H1 (cell line): ENCODE measurements around the gene EPB41L4A. TPM values are rescaled to one million over a fixed set of nuclear protein-coding genes. Genes with fewer than 3 reads are reported as not detected.

Source experiments
- CTCF ChIA-PET: fragments of 300-600 bp; sonication (Branson Sonifier 250); formaldehyde crosslinking; loops from one replicate; lab custom pipeline; 2021; ENCODE audit not compliant: partially characterized antibody; lab: Charles Lee
- POLR2A ChIA-PET: fragments of 300-600 bp; sonication (Branson Sonifier 250); formaldehyde crosslinking; loops from one replicate; lab custom pipeline; 2021; ENCODE audit warnings: inconsistent platforms; ENCODE audit not compliant: partially characterized antibody; lab: Charles Lee
- DNase-seq, 2 experiments: peaks; one replicate each; pipeline versions ENCODE4 v3.0.0 to v3.0.0-alpha.2; 2010 to 2022; ENCODE audit warnings: low spot score in 2 of 2, low read depth in 1 of 2, mixed read lengths in 1 of 2
- FAIRE-seq: peaks from 2 replicates; lab custom pipeline; 2011; peaks lifted over from hg19 to GRCh38; lab: Jason Lieb, UNC
- H2AFZ ChIP-seq: 2 replicates; pipeline ENCODE4 v1.8.1; 2012; ENCODE audit warnings: low read length, inconsistent platforms
- H2AK5ac ChIP-seq: 2 replicates; pipeline ENCODE4 v1.6.1; 2013; ENCODE audit warnings: low read depth, low read length
- H2BK120ac ChIP-seq: replicated peaks from 2 replicates; pipeline ENCODE3; 2013; ENCODE audit warnings: low read depth, low read length, inconsistent platforms
- H2BK12ac ChIP-seq: 2 replicates; pipeline ENCODE4 v1.6.1; 2013; ENCODE audit warnings: low read depth, low read length
- H2BK15ac ChIP-seq: 2 replicates; pipeline ENCODE4 v1.6.1; 2013; ENCODE audit warnings: low read length
- H2BK20ac ChIP-seq: 2 replicates; pipeline ENCODE4 v1.6.1; 2013; ENCODE audit warnings: low read length
- H2BK5ac ChIP-seq: 2 replicates; pipeline ENCODE4 v1.6.1; 2013; ENCODE audit warnings: low read depth, low read length
- H3K14ac ChIP-seq: 2 replicates; pipeline ENCODE4 v1.6.1; 2013; ENCODE audit warnings: inconsistent platforms; ENCODE audit not compliant: insufficient read length
- H3K18ac ChIP-seq: 2 replicates; pipeline ENCODE4 v1.6.1; 2013; ENCODE audit warnings: low read length; ENCODE audit errors: extremely low read depth
- H3K23ac ChIP-seq: 2 replicates; pipeline ENCODE4 v1.6.1; 2013; ENCODE audit warnings: inconsistent platforms; ENCODE audit not compliant: insufficient read length
- H3K23me2 ChIP-seq: 2 replicates; pipeline ENCODE4 v1.6.1; 2013; ENCODE audit warnings: low read depth, low read length
- H3K27ac ChIP-seq: 2 replicates; pipeline ENCODE4 v1.6.1; 2011; ENCODE audit warnings: low read depth, low read length, inconsistent platforms
- H3K27me3 ChIP-seq, 4 experiments: replicated peaks in 1 of 4; 1 replicate in 1 of 4; 2 replicates in 3 of 4; pipeline versions ENCODE4 v1.6.1 to v1.8.1; 2011 to 2013; ENCODE audit warnings: low read length in 3 of 4, mild to moderate bottlenecking in 3 of 4, inconsistent platforms in 2 of 4, mixed read lengths in 2 of 4, moderate library complexity in 1 of 4; ENCODE audit not compliant: control insufficient read depth in 3 of 4, insufficient read depth in 3 of 4; ENCODE audit errors: extremely low read depth in 1 of 4
- H3K36me3 ChIP-seq, 4 experiments: 2 replicates each; pipeline versions ENCODE4 v1.6.1 to v1.8.1; 2011 to 2013; ENCODE audit warnings: mild to moderate bottlenecking in 4 of 4, low read length in 3 of 4, moderate library complexity in 2 of 4, control low read depth in 1 of 4, inconsistent platforms in 1 of 4; ENCODE audit not compliant: insufficient read depth in 4 of 4, control insufficient read depth in 2 of 4
- H3K4ac ChIP-seq: replicated peaks from 2 replicates; pipeline ENCODE3; 2013; ENCODE audit warnings: low read length, low read depth, mixed read lengths, inconsistent platforms; ENCODE audit not compliant: insufficient read length
- H3K4me1 ChIP-seq, 4 experiments: replicated peaks in 1 of 4; 1 replicate in 1 of 4; 2 replicates in 3 of 4; pipeline versions ENCODE4 v1.6.1 to v1.8.1; 2011 to 2013; ENCODE audit warnings: low read length in 3 of 4, inconsistent platforms in 2 of 4, mixed read lengths in 1 of 4; ENCODE audit not compliant: insufficient read depth in 4 of 4, control insufficient read depth in 3 of 4
- H3K4me2 ChIP-seq, 2 experiments: 2 replicates each; pipeline versions ENCODE4 v1.6.1 to v1.8.1; 2011 to 2013; ENCODE audit warnings: low read depth in 2 of 2, low read length in 2 of 2, control low read depth in 1 of 2, inconsistent platforms in 1 of 2, mild to moderate bottlenecking in 1 of 2; ENCODE audit not compliant: insufficient read depth in 1 of 2
- H3K4me3 ChIP-seq, 4 experiments: fragments of 200-600, 300-600 bp in 1 of 4; sonication (generic), shearing (Covaris generic), sonication (Bioruptor Twin) in 1 of 4; 2 replicates each; pipeline versions ENCODE4 v1.5.1 to v1.8.1; 2011 to 2016; ENCODE audit warnings: low read length in 4 of 4, low read depth in 3 of 4, control low read depth in 2 of 4, inconsistent platforms in 2 of 4, mild to moderate bottlenecking in 2 of 4, mixed read lengths in 1 of 4, moderate library complexity in 1 of 4; ENCODE audit not compliant: insufficient read depth in 2 of 4; ENCODE audit errors: extremely low read depth in 1 of 4
- H3K56ac ChIP-seq: replicated peaks from 2 replicates; pipeline ENCODE3; 2013; ENCODE audit warnings: low read depth, mild to moderate bottlenecking, mixed read lengths, low read length, inconsistent platforms; ENCODE audit not compliant: insufficient read length
- H3K79me1 ChIP-seq: 2 replicates; pipeline ENCODE4 v1.6.1; 2013; ENCODE audit warnings: low read depth, low read length, control low read depth
- H3K79me2 ChIP-seq, 2 experiments: 2 replicates each; pipeline versions ENCODE4 v1.6.1 to v1.8.1; 2012 to 2013; ENCODE audit warnings: low read length in 2 of 2, mild to moderate bottlenecking in 2 of 2, inconsistent platforms in 1 of 2; ENCODE audit not compliant: insufficient read depth in 2 of 2, control insufficient read depth in 1 of 2
- H3K9ac ChIP-seq, 4 experiments: replicated peaks in 1 of 4; 1 replicate in 1 of 4; 2 replicates in 3 of 4; pipeline versions ENCODE4 v1.6.1 to v1.8.1; 2011 to 2013; ENCODE audit warnings: low read depth in 3 of 4, low read length in 3 of 4, control low read depth in 2 of 4, mild to moderate bottlenecking in 2 of 4, moderate library complexity in 2 of 4, inconsistent platforms in 1 of 4; ENCODE audit errors: extremely low read depth in 1 of 4
- H3K9me3 ChIP-seq, 2 experiments: 2 replicates each; pipeline versions ENCODE4 v1.6.1 to v1.8.1; 2012 to 2013; ENCODE audit warnings: mild to moderate bottlenecking in 2 of 2, moderate library complexity in 2 of 2, control low read depth in 1 of 2, inconsistent platforms in 1 of 2, low read depth in 1 of 2, low read length in 1 of 2, mixed read lengths in 1 of 2; ENCODE audit not compliant: insufficient read depth in 2 of 2
- H4K20me1 ChIP-seq, 2 experiments: replicated peaks in 1 of 2; 2 replicates each; pipeline versions ENCODE3 to v1.8.1; 2011 to 2013; ENCODE audit warnings: inconsistent platforms in 2 of 2, low read length in 2 of 2, mild to moderate bottlenecking in 1 of 2; ENCODE audit not compliant: insufficient read depth in 2 of 2, control insufficient read depth in 1 of 2
- H4K5ac ChIP-seq: 2 replicates; pipeline ENCODE4 v1.6.1; 2013; ENCODE audit warnings: low read length, low read depth, mixed read lengths, inconsistent platforms; ENCODE audit not compliant: insufficient read length
- H4K8ac ChIP-seq: 2 replicates; pipeline ENCODE4 v1.8.0; 2013; ENCODE audit warnings: mild to moderate bottlenecking, moderate library complexity, low read length, inconsistent platforms; ENCODE audit not compliant: insufficient read depth; ENCODE audit errors: extremely low read depth
- H4K91ac ChIP-seq: replicated peaks from 2 replicates; pipeline ENCODE3; 2013; ENCODE audit warnings: low read length, mixed read lengths, inconsistent platforms; ENCODE audit not compliant: insufficient read length
- BACH1 ChIP-seq: IDR thresholded peaks from 2 replicates; pipeline ENCODE4 v1.6.1; 2012; ENCODE audit warnings: low read length, improper control_type of control experiment
- FOSL1 ChIP-seq: IDR thresholded peaks from 2 replicates; pipeline ENCODE4 v1.6.1; 2011; ENCODE audit warnings: mild to moderate bottlenecking, low read depth, low read length, moderate library complexity; ENCODE audit not compliant: insufficient read depth
- RNF2 ChIP-seq: fragments of 200-900, 300-1000 bp; sonication (generic); IDR thresholded peaks from 2 replicates; pipeline ENCODE4 v1.7.1; 2016; ENCODE audit warnings: borderline replicate concordance, low read depth, mild to moderate bottlenecking, antibody characterized with exemption, low read length; ENCODE audit not compliant: poor library complexity, severe bottlenecking; ENCODE audit errors: missing control alignments
- SRF ChIP-seq: IDR thresholded peaks from 2 replicates; pipeline ENCODE4 v1.6.1; 2011; ENCODE audit warnings: mild to moderate bottlenecking, low read depth, low read length, moderate library complexity
- ZNF274 ChIP-seq: IDR thresholded peaks from 2 replicates; pipeline ENCODE4 v1.7.0; 2012; ENCODE audit warnings: low read length, borderline replicate concordance; ENCODE audit errors: extremely low read depth
- polyA plus RNA-seq, 7 experiments: library from polyadenylated mRNA; depleted of rRNA in 3 of 7; stranded (reverse) in 5 of 7; unstranded in 2 of 7; fragments of >200 nt in 5 of 7; fragments of 200-250 nt in 2 of 7; gene quantifications; 1 replicate in 5 of 7; 2 replicates in 1 of 7; 4 replicates in 1 of 7; pipeline versions ENCODE4 v1.2.1 to v1.2.3, GENCODE V29; 2011 to 2013; ENCODE audit warnings: missing spikeins in 2 of 7, mixed read lengths in 2 of 7
- total RNA-seq: library from RNA; stranded (reverse); fragmentation: NEBNext Ultra II Directional; extraction: Animal tissue kit (Norgen Biotek cat#: 25700); gene quantifications from 2 replicates; pipeline ENCODE4 v1.2.1, GENCODE V29; 2021

Gene EPB41L4A
- total and polyA plus RNA-seq, 2 of the 8 experiments (the other 6 are each of a cell fraction or from before 2014, with no cell fraction given) = 1.6 to 4.6 TPM

GRCh38 chr5:112116371-112116770, 302.7 kb downstream of the EPB41L4A start:
- Histone ChIP-seq H2AFZ (no peak overlapping the region), H2BK20ac (no peak overlapping the region), H3K4ac (no peak overlapping the region), H3K79me2 (no peaks in the 10 kb centered on the region), H3K18ac (no peak overlapping the region), H3K27me3 (no peaks in the 10 kb centered on the region), H3K56ac (no peak overlapping the region), H4K20me1 (no peaks in the 10 kb centered on the region), H3K9ac (no peak overlapping the region), H3K9me3 (no peaks in the 10 kb centered on the region), H3K36me3 (no peaks in the 10 kb centered on the region), H3K4me1 (no peaks in the 10 kb centered on the region), H4K5ac (no peak overlapping the region), H4K91ac (no peak overlapping the region), H2BK12ac (no peak overlapping the region), H2BK15ac (no peak overlapping the region), H3K27ac (no peak overlapping the region), H3K14ac (no peak overlapping the region), H3K4me2 (no peak overlapping the region), H2BK120ac (no peak overlapping the region), H3K23ac (no peak overlapping the region), H2AK5ac (no peak overlapping the region), H2BK5ac (no peak overlapping the region), H3K79me1 (no peaks in the 10 kb centered on the region), H3K4me3 (no peak overlapping the region), H4K8ac (no peak overlapping the region), H3K23me2 (no peaks in the 10 kb centered on the region)
- ChIA-PET POLR2A (no interaction called here), CTCF (interaction anchor here (0.6 kb wide), 1 partner anchor 160 kb away, joined by 3 read pairs; no protein-coding TSS in a partner anchor)
- FAIRE-seq (no peak), DNase-seq (no peak)
- TF ChIP-seq RNF2 (no peak), ZNF274 (no peak), SRF (no peak), FOSL1 (no peak), BACH1 (no peak)
